Measurements from ENCODE around the gene SH3GL1.

DNA sequence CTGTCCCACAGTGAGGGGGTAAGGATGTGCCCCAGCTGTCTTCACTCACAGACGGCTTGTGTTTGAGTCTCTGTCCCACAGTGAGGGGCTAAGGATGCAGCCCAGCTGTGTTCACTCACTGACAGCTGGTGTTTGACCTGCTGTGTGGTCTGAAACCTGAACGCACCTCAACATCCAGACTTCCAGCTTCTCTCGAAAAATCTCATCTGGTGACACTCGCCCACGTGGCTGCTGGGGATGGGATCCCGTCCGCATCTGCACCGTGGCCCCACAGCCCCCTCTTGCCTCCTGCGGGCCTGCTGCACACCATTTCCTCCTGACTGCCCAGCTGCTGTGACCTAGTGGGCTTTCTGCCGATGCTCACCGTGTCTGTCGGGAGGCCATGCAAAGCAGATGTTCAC is 29.4 kb upstream of the SH3GL1 start:
- TF ChIP-seq, protein P1, sequence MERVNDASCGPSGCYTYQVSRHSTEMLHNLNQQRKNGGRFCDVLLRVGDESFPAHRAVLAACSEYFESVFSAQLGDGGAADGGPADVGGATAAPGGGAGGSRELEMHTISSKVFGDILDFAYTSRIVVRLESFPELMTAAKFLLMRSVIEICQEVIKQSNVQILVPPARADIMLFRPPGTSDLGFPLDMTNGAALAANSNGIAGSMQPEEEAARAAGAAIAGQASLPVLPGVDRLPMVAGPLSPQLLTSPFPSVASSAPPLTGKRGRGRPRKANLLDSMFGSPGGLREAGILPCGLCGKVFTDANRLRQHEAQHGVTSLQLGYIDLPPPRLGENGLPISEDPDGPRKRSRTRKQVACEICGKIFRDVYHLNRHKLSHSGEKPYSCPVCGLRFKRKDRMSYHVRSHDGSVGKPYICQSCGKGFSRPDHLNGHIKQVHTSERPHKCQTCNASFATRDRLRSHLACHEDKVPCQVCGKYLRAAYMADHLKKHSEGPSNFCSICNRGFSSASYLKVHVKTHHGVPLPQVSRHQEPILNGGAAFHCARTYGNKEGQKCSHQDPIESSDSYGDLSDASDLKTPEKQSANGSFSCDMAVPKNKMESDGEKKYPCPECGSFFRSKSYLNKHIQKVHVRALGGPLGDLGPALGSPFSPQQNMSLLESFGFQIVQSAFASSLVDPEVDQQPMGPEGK (CRISPR knock-in tag; IDR thresholded peaks at IDR 0.05; ENCODE audit: borderline replicate concordance): no peak
- TF ChIP-seq ZFP30 (CRISPR knock-in tag; IDR thresholded peaks at IDR 0.05) (no peak), ISL1 (CRISPR knock-in tag; IDR thresholded peaks at IDR 0.05) (no peak), ZNF70 (CRISPR knock-in tag; IDR thresholded peaks at IDR 0.05) (no peak), RARB (CRISPR knock-in tag; IDR thresholded peaks at IDR 0.05) (no peak), CSDC2 (CRISPR knock-in tag; IDR thresholded peaks at IDR 0.05) (no peak), OSR1 (CRISPR knock-in tag; IDR thresholded peaks at IDR 0.05) (no peak), PPARA (CRISPR knock-in tag; IDR thresholded peaks at IDR 0.05; ENCODE audit: borderline replicate concordance) (no peak)
- TF ChIP-seq, protein P2, sequence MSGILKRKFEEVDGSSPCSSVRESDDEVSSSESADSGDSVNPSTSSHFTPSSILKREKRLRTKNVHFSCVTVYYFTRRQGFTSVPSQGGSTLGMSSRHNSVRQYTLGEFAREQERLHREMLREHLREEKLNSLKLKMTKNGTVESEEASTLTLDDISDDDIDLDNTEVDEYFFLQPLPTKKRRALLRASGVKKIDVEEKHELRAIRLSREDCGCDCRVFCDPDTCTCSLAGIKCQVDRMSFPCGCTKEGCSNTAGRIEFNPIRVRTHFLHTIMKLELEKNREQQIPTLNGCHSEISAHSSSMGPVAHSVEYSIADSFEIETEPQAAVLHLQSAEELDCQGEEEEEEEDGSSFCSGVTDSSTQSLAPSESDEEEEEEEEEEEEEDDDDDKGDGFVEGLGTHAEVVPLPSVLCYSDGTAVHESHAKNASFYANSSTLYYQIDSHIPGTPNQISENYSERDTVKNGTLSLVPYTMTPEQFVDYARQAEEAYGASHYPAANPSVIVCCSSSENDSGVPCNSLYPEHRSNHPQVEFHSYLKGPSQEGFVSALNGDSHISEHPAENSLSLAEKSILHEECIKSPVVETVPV (CRISPR knock-in tag; IDR thresholded peaks at IDR 0.05): no peak
- TF ChIP-seq, protein P3, sequence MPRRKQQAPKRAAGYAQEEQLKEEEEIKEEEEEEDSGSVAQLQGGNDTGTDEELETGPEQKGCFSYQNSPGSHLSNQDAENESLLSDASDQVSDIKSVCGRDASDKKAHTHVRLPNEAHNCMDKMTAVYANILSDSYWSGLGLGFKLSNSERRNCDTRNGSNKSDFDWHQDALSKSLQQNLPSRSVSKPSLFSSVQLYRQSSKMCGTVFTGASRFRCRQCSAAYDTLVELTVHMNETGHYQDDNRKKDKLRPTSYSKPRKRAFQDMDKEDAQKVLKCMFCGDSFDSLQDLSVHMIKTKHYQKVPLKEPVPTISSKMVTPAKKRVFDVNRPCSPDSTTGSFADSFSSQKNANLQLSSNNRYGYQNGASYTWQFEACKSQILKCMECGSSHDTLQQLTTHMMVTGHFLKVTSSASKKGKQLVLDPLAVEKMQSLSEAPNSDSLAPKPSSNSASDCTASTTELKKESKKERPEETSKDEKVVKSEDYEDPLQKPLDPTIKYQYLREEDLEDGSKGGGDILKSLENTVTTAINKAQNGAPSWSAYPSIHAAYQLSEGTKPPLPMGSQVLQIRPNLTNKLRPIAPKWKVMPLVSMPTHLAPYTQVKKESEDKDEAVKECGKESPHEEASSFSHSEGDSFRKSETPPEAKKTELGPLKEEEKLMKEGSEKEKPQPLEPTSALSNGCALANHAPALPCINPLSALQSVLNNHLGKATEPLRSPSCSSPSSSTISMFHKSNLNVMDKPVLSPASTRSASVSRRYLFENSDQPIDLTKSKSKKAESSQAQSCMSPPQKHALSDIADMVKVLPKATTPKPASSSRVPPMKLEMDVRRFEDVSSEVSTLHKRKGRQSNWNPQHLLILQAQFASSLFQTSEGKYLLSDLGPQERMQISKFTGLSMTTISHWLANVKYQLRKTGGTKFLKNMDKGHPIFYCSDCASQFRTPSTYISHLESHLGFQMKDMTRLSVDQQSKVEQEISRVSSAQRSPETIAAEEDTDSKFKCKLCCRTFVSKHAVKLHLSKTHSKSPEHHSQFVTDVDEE (CRISPR knock-in tag; IDR thresholded peaks at IDR 0.05): no peak

All from SK-N-SH treated with all-trans-retinoic acid at 6 μM for 48 hours (cell line).